BE2C (cell line): ENCODE results near the gene GADL1.

Experiments
- DNase-seq: peaks from one replicate; pipeline ENCODE4 v3.0.0-alpha.2; 2020
- H3K27me3 ChIP-seq: fragments of 250-450 bp; sonication (Bioruptor Pico); 2 replicates; pipeline ENCODE4 v1.5.1; 2020; ENCODE audit warnings: mild to moderate bottlenecking
- H3K36me3 ChIP-seq: fragments of 250-450 bp; sonication (Bioruptor Pico); 2 replicates; pipeline ENCODE4 v1.5.1; 2020; ENCODE audit warnings: mild to moderate bottlenecking
- H3K4me1 ChIP-seq: fragments of 250-450 bp; sonication (Bioruptor Pico); 2 replicates; pipeline ENCODE4 v1.5.1; 2020
- H3K4me3 ChIP-seq: 2 replicates; pipeline ENCODE4 v1.5.1; 2011; ENCODE audit warnings: low read depth, low read length
- H3K9me3 ChIP-seq: fragments of 250-450 bp; sonication (Bioruptor Pico); 2 replicates; pipeline ENCODE4 v1.5.1; 2020
- CTCF ChIP-seq: IDR thresholded peaks from 2 replicates; pipeline ENCODE4 v1.5.1; 2012; ENCODE audit warnings: mild to moderate bottlenecking, low read depth, low read length

The GADL1 gene

DNA sequence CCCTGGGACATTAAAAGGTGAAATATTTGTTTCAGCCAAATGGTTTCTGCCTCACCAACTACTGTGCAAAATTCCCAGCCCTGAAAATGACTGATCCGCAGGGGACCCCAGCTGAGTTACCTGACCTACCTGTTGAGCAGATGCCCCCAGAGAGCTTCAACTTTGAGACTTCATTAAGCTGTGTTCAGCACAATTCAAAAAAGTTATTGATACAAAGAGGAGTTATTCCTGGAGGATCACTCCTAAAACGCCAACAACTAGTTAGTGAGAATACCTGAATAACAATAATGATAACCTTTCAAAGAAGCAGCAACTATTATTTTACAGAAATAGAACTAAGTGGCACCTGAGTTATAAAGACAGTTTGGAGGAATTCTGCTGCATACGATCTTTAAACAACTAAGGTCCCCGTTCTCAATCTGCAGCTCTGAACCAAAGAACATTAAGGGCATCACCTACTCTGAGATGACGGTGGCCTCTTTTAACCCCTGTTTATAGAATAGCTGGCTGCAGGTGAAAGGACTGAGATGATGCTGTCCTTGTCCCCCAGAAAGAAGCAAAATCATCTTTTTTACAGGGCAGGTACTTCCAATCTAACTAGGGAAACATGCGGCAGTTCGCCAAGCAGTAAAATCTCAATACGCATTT lies 659 bp downstream of the GADL1 start:
- Histone ChIP-seq H3K36me3 (no peaks in the 10 kb centered on the region), H3K4me1 (no peaks in the 10 kb centered on the region), H3K9me3 (no peaks in the 10 kb centered on the region), H3K4me3 (no peak overlapping the region), H3K27me3 (peaks cover 29% of the 10 kb centered on the region)
- DNase-seq, result no peak
- TF ChIP-seq CTCF, result no peak

DNA sequence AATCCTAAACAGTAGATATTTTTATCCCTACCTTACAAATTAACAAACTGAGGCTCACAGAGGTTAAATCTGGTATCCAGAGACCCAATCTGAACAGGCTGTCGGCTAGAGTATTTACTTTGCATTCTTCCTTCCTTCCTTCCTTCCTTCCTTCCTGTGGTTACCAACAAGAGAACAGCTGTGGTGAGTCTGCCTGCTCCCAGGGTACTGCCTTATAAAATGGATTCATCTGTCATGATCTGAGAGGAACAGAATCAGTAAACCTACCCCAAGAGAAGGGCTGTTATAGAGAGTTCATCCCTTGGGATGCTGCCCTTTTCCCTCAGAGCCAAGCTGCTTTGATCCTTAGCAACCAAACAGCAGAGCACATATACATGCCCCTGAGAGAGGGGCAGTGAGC lies 3.6 kb downstream of the GADL1 start:
- DNase-seq, result no peak
- no peak overlapping the region for H3K4me3 ChIP-seq
- peaks cover 27% of the 10 kb centered on the region for H3K27me3 ChIP-seq
- no peak for TF ChIP-seq CTCF
- no peaks in the 10 kb centered on the region for H3K4me1 ChIP-seq
- no peaks in the 10 kb centered on the region for H3K36me3 ChIP-seq
- no peaks in the 10 kb centered on the region for H3K9me3 ChIP-seq

DNA sequence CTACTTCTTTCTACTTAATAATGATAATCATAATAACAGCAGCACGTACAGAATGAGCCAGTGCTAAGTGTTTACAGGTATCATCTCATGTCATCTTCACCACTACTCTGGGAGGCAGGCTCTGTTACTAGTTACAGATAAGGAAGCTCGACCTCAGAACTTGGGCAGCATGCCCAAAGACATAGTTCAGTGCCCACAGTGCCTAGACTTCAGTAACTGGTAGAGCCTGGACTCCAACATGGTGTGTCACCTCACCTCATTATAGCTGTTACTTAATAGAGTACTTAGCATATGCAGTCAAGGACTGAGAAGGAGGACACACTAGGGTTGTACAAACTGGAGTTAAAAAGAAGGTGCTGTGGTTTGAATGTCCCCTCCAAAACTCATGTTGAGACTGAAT lies 7.6 kb downstream of the GADL1 start:
- H3K9me3 ChIP-seq, result no peaks in the 10 kb centered on the region
- H3K4me3 ChIP-seq, result no peak overlapping the region
- no peak for TF ChIP-seq CTCF
- no peaks in the 10 kb centered on the region for H3K36me3 ChIP-seq
- no peaks in the 10 kb centered on the region for H3K27me3 ChIP-seq
- no peak for DNase-seq
- no peaks in the 10 kb centered on the region for H3K4me1 ChIP-seq

GRCh38 chr3:30878862-30879261 lies 15.6 kb downstream of the GADL1 start:
- no peak overlapping the region for H3K4me3 ChIP-seq
- TF ChIP-seq CTCF, result no peak
- no peak for DNase-seq

GRCh38 chr3:30875505-30875904 lies 19.0 kb downstream of the GADL1 start:
- no peaks in the 10 kb centered on the region for H3K27me3 ChIP-seq
- H3K4me1 ChIP-seq, result no peaks in the 10 kb centered on the region
- H3K4me3 ChIP-seq, result no peak overlapping the region
- TF ChIP-seq CTCF, result no peak
- H3K36me3 ChIP-seq, result no peaks in the 10 kb centered on the region
- DNase-seq, result no peak
- H3K9me3 ChIP-seq, result no peaks in the 10 kb centered on the region

More at GRCh38 chr3:30878862-30879261, 15.6 kb downstream of the GADL1 start:
- no peaks in the 10 kb centered on the region for H3K9me3 ChIP-seq
- no peaks in the 10 kb centered on the region for H3K36me3 ChIP-seq
- no peaks in the 10 kb centered on the region for H3K27me3 ChIP-seq
- H3K4me1 ChIP-seq, result no peaks in the 10 kb centered on the region

DNA sequence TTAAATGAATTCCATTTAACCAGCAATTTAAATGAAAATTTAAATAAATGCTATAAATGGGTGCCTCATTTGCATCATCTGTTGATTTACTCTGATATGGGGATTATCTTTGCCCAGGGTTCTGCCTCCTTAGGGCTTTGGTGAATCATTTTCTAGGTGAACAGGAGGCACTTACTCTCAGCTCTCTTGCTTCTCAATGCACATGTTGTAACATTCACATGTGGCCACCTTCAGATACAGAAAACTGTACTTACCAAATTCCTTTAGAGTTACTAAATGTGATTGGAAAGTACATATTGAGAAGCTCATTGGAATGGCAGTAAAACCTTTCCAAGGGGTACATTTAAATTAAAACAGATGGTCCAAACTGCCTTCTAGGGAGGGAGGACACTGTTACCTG lies 20.8 kb downstream of the GADL1 start:
- DNase-seq, result no peak
- Histone ChIP-seq H3K36me3 (no peaks in the 10 kb centered on the region), H3K4me3 (no peak overlapping the region), H3K4me1 (no peaks in the 10 kb centered on the region), H3K27me3 (no peaks in the 10 kb centered on the region), H3K9me3 (no peaks in the 10 kb centered on the region)
- no peak for TF ChIP-seq CTCF
